Adrenal gland (tissue), 12 donors: Measurements from ENCODE around the gene G6PC2. TPM values are rescaled to one million over a fixed set of nuclear protein-coding genes. Genes with fewer than 3 reads are reported as not detected.
A peak's percentile ranks its signal among the peaks of the same experiment; 100 is the strongest.

Experiments used
- DNase-seq, 7 donors: peaks; one replicate each; pipeline ENCODE4 v3.0.0-alpha.2; 2019 to 2020
- H3K27ac ChIP-seq, 5 donors: fragments of 200-600 bp; sonication (generic) in 4 of 5; 1 replicate in 3 of 5; 2 replicates in 2 of 5; pipeline versions ENCODE4 v1.5.1 to v1.8.0; 2016 to 2020; ENCODE audit warnings: mild to moderate bottlenecking in 1 of 5
- H3K27me3 ChIP-seq: fragments of 200-600 bp; 2 replicates; pipeline ENCODE4 v1.8.0; 2021
- H3K36me3 ChIP-seq, 2 donors: fragments of 200-600 bp; replicated peaks in 1 of 2; 1 replicate in 1 of 2; 2 replicates in 1 of 2; pipeline versions ENCODE4 v1.5.1 to v1.8.0; 2018 to 2022
- H3K4me1 ChIP-seq, 2 donors: fragments of 200-600 bp; replicated peaks in 1 of 2; 1 replicate in 1 of 2; 2 replicates in 1 of 2; pipeline versions ENCODE4 v1.5.1 to v1.8.0; 2018 to 2021
- H3K4me3 ChIP-seq, 4 donors: fragments of 200-600 bp; sonication (generic) in 3 of 4; one replicate each; pipeline ENCODE4 v1.5.1; 2016 to 2018
- H3K9me3 ChIP-seq, 3 donors: fragments of 200-600 bp; sonication (generic) in 1 of 3; replicated peaks in 1 of 3; 1 replicate in 2 of 3; 2 replicates in 1 of 3; pipeline versions ENCODE4 v1.5.1 to v1.8.0; 2016 to 2021
- CTCF ChIP-seq, 6 experiments: fragments of 450-650 bp in 4 of 6; fragments of 200-600 bp in 2 of 6; sonication (generic) in 1 of 6; IDR thresholded peaks; 1 replicate in 5 of 6; 2 replicates in 1 of 6; pipeline versions ENCODE4 v1.5.1 to v1.8.0; 2016 to 2021; ENCODE audit warnings: antibody characterized with exemption in 6 of 6, mild to moderate bottlenecking in 2 of 6, moderate library complexity in 1 of 6
- POLR2A ChIP-seq, 2 donors: fragments of 450-650 bp; IDR thresholded peaks; one replicate each; pipeline ENCODE4 v1.6.1; 2017; ENCODE audit warnings: antibody characterized with exemption in 2 of 2, mild to moderate bottlenecking in 2 of 2, moderate library complexity in 1 of 2
- WGBS, 4 donors: extraction: QIAGEN DNeasy Blood & Tissue Kit in 2 of 4; methylation state at CpG; one replicate each; pipeline versions ENCODE4 v1.1.5 to v1.1.7; 2013 to 2017; 5-methylcytosine and 5-hydroxymethylcytosine counted together
- intact Hi-C, 2 donors: fragments of 100-400 bp; cut with DNase I; formaldehyde crosslinking; loops; one replicate each; pipeline versions ENCODE4 v1.14.1 to v1.15.0; 2022 to 2023
- polyA plus RNA-seq, 3 donors: library from polyadenylated mRNA; stranded (reverse); fragments of 200-250 nt in 2 of 3; fragments of 350-450 nt in 1 of 3; fragmentation: Illumina TruSeq in 1 of 3; extraction: RNeasy Lipid Tissue Mini Kit (QIAGEN cat#74804) in 1 of 3; gene quantifications; one replicate each; pipeline ENCODE4 v1.2.3, GENCODE V29; 2013 to 2014
- total RNA-seq, 9 donors: library from RNA; depleted of rRNA in 4 of 9; stranded (reverse); fragments of >200 nt in 4 of 9; fragments of 120-200 nt in 1 of 9; fragmentation: NEBNext Ultra II Directional in 1 of 9; extraction: Animal tissue kit (Norgen Biotek cat#: 25700) in 1 of 9; gene quantifications; one replicate each; pipeline versions ENCODE4 v1.1.0 to v1.2.4, GENCODE V29; 2013 to 2023
- donor health status: healthy with polysubstance abuse.
- donor health status: Bipolar disorder and iron deficiency.
- donor health status: DM: yes; HTN: yes; CAD: no.
- donor health status: DM: no; HTN: no; CAD: no.
- donor health status: DM: no; HTN: no; CAD: no.
- donor health status: DM: yes; HTN: yes; CAD: no.

The G6PC2 gene
- total and polyA plus RNA-seq, 12 donors: 0.06 to 0.17 TPM; not detected in 10

GRCh38 chr2:168913495-168913894, 12.4 kb downstream of the G6PC2 start:
- H3K27ac ChIP-seq: no peak overlapping the region
- H3K4me1 ChIP-seq: no peaks in the 10 kb centered on the region
- H3K4me3 ChIP-seq: no peak overlapping the region
- no peaks in the 10 kb centered on the region for H3K9me3 ChIP-seq
- 86 to 92% (median 90%) methylated on average over 3 to 4 of the region's 4 CpGs for WGBS, 4 donors
- intact Hi-C loops: no loop called here
- H3K27me3 ChIP-seq: no peaks in the 10 kb centered on the region
- DNase-seq: no peak
- no peaks in the 10 kb centered on the region for H3K36me3 ChIP-seq
- TF ChIP-seq POLR2A (IDR thresholded peaks at IDR 0.05) (no peak), CTCF (IDR thresholded peaks at IDR 0.05) (no peak)

GRCh38 chr2:168915441-168916330, 14.6 kb downstream of the G6PC2 start:
- 86 to 96% (median 91%) methylated on average over 3 of the region's 3 CpGs for WGBS, 4 donors
- intact Hi-C loops: loop anchor here in 1 of 2 donors (5.0 kb wide), 1 partner anchor 143 kb away; no protein-coding TSS in a partner anchor
- H3K4me1 ChIP-seq: no peaks in the 10 kb centered on the region

GRCh38 chr2:168916331-168916675, 15.2 kb downstream of the G6PC2 start:
- Histone ChIP-seq H3K27me3 (no peaks in the 10 kb centered on the region), H3K4me1 (no peaks in the 10 kb centered on the region), H3K9me3 (no peaks in the 10 kb centered on the region), H3K4me3 (no peak overlapping the region), H3K36me3 (no peaks in the 10 kb centered on the region), H3K27ac (no peak overlapping the region)
- no peak for DNase-seq
- intact Hi-C loops: loop anchor here in 1 of 2 donors (5.0 kb wide), 1 partner anchor 144 kb away; no protein-coding TSS in a partner anchor
- WGBS, 4 donors: 77 to 84% (median 82%) methylated on average over 4 of the region's 4 CpGs
- no peak for TF ChIP-seq POLR2A (IDR thresholded peaks at IDR 0.05)
- no peak for TF ChIP-seq CTCF (IDR thresholded peaks at IDR 0.05)

More at GRCh38 chr2:168915441-168916330, 14.6 kb downstream of the G6PC2 start:
- TF ChIP-seq CTCF (IDR thresholded peaks at IDR 0.05) (no peak), POLR2A (IDR thresholded peaks at IDR 0.05) (no peak)
- Histone ChIP-seq H3K36me3 (no peaks in the 10 kb centered on the region), H3K27ac (no peak overlapping the region), H3K27me3 (no peaks in the 10 kb centered on the region), H3K9me3 (no peaks in the 10 kb centered on the region), H3K4me3 (no peak overlapping the region)
- DNase-seq: no peak

- Histone ChIP-seq H3K27me3 (no peaks in the 10 kb centered on the region), H3K4me3 (no peak overlapping the region), H3K4me1 (no peaks in the 10 kb centered on the region), H3K36me3 (no peaks in the 10 kb centered on the region), H3K27ac (no peak overlapping the region), H3K9me3 (no peaks in the 10 kb centered on the region)
- WGBS, 4 donors: 21 to 26% (median 24%) methylated on average over 4 of the region's 4 CpGs
- intact Hi-C loops: loop anchor here (5.0 to 10.0 kb wide), 2 partner anchors 148 to 576 kb away; no protein-coding TSS in a partner anchor
- peak; percentile 60 to 76 (median 70) for TF ChIP-seq CTCF (IDR thresholded peaks at IDR 0.05)
- TF ChIP-seq POLR2A (IDR thresholded peaks at IDR 0.05): no peak
- DNase-seq: no peak
These were observed 19.5 kb downstream of the G6PC2 start for GRCh38 chr2:168920504-168921157.
